HS-5 (cell line): ENCODE results near the gene PMVK.

Experiments used
- DNase-seq: peaks from one replicate; pipeline ENCODE4 v3.0.0-alpha.2; 2012; ENCODE audit warnings: low read depth

Gene PMVK

GRCh38 chr1:154878371-154879037, 58.0 kb downstream of the PMVK start:
- no peak for DNase-seq

GRCh38 chr1:154877370-154877974, 59.0 kb downstream of the PMVK start:
- no peak for DNase-seq

GRCh38 chr1:154876842-154877369, 59.6 kb downstream of the PMVK start:
- DNase-seq: no peak
